Adipose tissue (tissue), 3 donors: Measurements from ENCODE around the gene ESAM. TPM values are rescaled to one million over a fixed set of nuclear protein-coding genes. Genes with fewer than 3 reads are reported as not detected.

ENCODE experiments used
- H3K27ac ChIP-seq: one replicate; pipeline ENCODE4 v1.5.1; 2013; ENCODE audit warnings: low read depth, low read length
- WGBS, 3 donors: extraction: QIAGEN DNeasy Blood & Tissue Kit; methylation state at CpG; one replicate each; pipeline ENCODE4 v1.1.7; 2013; 5-methylcytosine and 5-hydroxymethylcytosine counted together
- polyA plus RNA-seq, 3 donors: library from polyadenylated mRNA; stranded (reverse); fragments of 200-250 nt; gene quantifications; one replicate each; pipeline ENCODE4 v1.2.3, GENCODE V29; 2013
- donor health status: healthy with polysubstance abuse.
- donor health status: Bipolar disorder and iron deficiency.
- donor health status: healthy.

Gene ESAM
- polyA plus RNA-seq, 3 donors, result 17.6 to 116 (median 53.3) TPM

DNA sequence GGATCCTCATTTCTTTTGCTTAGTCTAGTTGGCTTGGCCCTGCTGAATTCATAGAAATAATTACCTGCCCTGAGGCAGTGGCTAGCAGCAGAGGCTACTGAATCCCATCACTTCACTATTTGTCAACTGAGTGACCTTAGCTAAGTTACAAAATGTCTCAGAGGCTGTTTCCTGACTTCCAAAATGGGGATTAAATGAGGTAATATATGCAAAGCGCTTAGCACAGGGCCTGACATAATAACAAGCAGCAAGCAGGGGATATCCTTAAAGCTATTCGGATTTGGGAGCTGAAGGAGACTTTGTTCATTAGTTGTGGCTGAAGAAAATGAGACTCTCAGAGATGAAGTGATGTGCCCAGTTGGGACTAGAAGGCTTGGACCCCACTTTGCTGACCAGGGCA lies 19.5 kb downstream of the ESAM start:
- WGBS, 3 donors, result 64 to 96% (median 87%) methylated on average over 2 of the region's 2 CpGs
- no peak overlapping the region for H3K27ac ChIP-seq

DNA sequence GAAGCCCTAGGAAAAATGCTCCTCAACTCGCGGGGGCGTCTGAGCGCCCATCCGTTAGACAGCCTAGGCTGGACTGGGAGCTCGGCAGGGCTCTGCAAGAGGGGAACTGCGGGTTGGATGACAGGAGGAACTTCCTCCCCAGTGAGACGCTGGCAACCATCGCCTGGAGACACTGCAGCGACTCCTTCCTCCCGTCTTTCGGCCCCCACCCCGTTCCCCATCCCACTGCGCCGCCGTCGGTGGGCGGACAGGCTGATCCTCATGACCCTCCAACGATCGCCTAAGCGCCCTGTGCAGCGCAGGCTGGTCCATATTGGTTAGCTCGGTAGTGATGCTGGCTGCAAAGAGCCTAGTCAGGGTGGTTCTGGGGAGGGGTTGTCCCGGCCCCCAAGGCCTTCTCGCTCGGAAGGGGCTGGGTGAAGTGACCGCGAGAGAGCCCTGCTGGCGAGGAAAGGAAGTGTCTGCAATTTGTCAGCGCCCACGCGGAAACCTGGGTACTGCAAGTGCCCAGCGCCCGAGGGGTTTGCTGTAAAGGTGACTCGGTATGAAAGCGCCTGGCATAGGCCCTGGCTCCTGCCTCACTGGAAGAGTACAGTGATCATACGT lies 21.7 kb downstream of the ESAM start:
- no peak overlapping the region for H3K27ac ChIP-seq
- WGBS, 3 donors, result 2 to 4% (median 2%) methylated on average over 35 to 37 of the region's 37 CpGs

DNA sequence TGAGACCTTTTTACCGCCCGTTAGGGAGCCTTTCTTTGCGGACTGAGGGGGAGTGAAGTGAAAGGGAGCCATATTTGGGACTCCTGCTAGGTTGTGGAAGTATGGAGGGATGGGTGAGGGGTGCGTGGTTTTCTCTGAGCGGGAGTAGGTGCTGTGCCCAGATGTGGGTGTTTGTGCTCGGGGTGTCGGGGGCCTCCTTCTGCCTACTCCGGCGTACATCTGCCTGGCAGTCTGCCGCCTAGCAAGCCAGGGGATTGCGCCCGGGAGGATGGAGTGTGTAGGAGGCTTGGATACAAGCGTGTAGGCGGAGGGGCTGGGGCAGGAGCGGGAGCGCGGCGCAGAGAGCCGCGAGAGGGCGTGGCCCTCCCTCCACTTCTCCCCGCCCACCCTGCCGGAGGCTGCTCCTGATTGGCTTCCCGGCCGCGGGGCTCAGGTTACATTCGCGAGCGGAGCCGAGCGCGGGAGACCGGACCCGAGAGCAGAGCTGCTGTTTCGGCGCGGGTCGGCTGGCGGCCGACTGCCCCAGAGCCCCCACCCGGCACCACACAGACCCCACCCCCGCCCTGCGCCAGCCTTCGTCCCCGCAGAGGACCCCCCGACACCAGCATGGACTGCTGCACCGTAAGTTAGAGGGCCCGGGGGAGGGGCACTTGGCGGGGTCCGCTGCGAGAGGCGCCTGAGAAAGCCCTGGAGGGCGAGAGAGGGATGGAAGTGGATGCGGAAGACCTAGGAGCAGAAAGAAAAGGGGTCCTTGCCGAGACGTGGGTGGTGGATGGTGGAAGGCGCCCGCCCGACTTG lies 22.4 kb downstream of the ESAM start, which contains the start of gene NRGN:
Gene NRGN (plus strand): TSS at position 464 of the 798 bp plus-strand sequence. CDS start 143 bp downstream, at position 607.
- H3K27ac ChIP-seq, result no peak within 1 kb of the TSS
- 0 to 2% (median 2%) methylated on average over 56 to 59 of the region's 59 CpGs for WGBS, 3 donors

DNA sequence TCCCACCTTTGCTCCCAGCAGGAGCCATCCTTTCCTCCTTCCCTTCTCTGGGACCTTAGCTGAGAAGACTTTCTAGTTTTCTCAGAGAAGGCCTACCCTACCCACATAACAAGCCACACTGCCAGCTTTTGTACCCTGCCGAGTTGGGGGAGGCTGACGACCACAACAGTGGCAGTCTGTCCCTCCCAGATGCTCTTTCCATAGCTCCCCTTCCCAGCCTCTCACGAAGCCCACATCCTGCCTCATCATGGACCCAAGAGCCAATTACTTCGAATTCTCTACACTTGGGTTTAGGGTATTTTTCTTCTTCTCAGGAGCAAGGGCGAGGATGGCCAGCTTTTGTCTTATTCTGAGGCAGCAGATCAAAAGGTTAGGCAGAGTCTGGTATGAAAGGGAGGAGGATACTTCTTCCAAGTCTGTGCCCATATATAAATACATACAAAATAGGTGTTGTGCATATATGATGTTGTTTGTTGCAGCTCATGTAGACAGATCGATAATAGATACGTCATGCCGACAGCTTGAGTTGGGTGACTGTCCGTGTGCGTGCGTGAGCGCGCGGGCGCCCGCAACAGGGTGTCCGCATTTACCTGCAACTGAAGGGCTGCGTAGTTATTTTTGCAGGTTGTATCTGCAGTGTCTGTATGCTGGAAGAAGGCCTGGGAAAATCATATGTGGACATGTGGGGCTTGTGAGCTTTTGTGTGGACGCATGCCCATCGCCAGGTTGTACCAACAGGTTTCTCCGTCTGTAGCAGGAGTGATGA lies 23.2 kb downstream of the ESAM start:
- H3K27ac ChIP-seq, result no peak overlapping the region
- 44 to 86% (median 84%) methylated on average over 21 of the region's 21 CpGs for WGBS, 3 donors

DNA sequence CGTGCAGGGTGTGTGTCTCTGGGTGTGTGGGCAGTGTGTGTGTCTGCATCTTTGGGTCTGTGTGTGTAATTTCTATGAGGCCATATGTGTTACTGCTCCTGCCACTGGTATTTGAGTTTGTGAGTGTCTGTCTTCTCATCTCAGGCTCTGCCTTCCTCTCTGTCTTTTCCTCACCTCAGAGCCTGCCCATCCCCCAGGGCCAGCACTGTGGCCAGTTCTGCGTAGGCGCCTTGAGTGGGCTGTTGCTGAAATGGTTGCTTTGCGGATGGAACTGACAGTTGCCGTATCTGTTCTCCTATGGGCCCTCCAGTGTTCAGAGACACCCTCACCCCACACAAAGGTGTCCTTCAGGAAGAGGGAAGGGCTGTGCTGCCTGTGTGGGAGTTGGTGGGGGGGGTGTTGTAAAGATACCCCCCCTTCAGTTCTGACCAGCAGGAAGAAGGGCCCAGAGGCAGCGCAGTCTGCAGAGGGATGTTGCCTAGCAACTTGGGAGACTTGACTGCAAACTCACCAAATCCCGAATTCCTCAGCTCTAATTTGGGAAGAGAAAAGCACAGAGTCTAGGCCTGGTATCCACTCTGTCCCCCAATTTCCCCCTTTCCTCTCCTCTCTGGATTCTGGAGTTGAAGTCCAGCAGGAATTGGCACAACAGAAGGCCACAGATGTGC lies 24.3 kb downstream of the ESAM start:
- 65 to 84% (median 76%) methylated on average over 7 of the region's 7 CpGs for WGBS, 3 donors
- no peak overlapping the region for H3K27ac ChIP-seq

DNA sequence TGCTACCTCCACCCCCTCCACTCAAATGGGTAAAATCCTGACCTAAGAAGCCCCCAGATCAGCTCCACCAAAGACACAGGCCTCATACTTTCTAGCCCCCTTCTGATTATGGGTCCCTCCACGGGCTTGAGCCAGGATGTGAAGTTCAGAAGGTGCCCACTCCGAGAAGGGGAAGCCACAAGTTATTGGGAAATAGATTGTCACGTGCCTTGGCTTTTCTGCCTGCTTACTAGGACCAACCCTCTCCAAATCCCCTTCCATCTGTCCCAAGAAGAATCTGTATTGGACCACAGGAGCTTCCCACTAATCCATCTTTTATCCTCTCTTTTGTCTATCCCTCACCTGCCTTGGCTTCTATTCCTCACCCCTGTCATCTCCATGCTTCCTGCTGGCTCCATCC lies 25.4 kb downstream of the ESAM start:
- H3K27ac ChIP-seq, result no peak overlapping the region
- 54 to 58% (median 57%) methylated on average over 3 of the region's 3 CpGs for WGBS, 3 donors

DNA sequence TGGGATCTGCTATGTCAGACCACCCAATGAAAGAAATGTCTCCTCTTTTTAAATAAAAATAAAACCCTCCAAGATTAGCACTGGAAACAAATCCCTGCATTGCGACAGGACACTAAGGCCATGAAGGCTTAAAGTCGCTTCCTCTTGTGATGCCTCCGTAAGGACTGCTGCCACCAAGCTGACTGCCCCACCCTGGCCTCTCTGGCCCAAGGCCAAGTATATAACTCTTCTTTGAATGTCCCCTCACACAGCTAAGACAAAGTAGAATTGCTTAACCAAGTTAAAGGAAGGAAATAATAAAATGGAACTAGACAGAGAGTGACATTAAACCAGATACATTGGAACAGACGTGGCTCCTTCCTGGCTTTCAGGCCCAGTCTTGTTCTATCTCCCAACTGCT lies 29.9 kb downstream of the ESAM start:
- WGBS, 3 donors, result 53 to 94% (median 60%) methylated on average over 4 of the region's 4 CpGs
- H3K27ac ChIP-seq, result no peak overlapping the region

DNA sequence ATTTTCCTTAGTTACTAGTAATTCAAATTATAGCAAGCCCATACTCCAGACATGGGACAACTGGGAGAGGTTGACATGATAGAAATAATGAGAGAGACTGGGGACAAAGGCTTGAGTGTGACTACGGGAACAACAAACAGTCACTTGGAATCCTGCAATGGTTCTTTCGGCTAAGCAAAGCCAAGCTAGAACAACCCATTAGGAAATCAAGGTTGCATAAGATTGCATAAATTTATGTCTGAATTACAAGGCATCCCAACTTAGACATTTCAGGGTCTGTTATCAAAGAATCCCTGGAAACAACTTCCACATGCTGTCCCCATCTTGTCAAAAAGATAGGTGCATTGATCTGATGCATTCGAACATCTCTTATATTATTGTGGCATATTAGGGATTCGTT lies 32.5 kb downstream of the ESAM start:
- H3K27ac ChIP-seq, result no peak overlapping the region
- WGBS, 3 donors, result 69 to 89% (median 78%) methylated on average over 4 of the region's 4 CpGs

DNA sequence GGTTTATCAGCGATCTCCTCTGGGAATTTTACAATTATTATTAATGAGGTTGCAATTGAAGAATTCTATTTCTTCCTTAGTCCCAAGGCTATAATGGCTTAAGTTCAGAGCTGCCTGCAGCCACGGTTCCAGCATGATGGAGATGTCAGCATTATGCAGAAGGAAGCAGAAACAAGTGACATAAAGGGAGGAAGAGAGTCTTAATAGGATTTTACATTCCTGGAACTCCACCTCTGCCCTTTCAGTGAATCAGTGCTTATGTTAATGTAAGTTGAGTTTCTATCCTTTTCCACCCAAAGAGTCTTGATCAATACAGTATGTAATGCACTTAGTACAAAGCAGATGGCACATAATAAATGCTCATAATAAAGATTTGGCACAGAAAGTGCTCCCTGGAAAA lies 34.0 kb downstream of the ESAM start:
- no peak overlapping the region for H3K27ac ChIP-seq
- WGBS, 3 donors, result 75 to 90% (median 86%) methylated on average over 2 of the region's 2 CpGs

DNA sequence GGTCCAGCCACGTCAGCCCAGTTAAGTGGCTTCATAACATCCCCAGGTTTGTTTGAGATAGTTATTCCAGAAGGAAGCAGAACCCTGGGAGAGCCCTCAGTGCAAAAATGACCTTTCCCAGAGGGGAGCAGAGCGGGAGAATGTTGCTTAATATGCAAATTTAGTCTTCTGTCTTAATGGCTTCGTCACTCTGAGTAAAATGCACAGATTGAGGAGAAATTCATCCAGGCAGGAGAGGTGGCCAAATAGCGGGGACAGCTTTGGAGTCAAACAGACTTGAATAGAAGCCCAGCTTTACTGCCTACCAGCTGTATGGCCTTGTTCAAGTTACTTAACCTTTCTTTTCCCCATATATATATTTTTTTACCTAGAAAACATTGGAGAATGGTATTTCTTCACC lies 34.6 kb downstream of the ESAM start:
- 76 to 81% (median 81%) methylated on average over 4 of the region's 4 CpGs for WGBS, 3 donors
- no peak overlapping the region for H3K27ac ChIP-seq

DNA sequence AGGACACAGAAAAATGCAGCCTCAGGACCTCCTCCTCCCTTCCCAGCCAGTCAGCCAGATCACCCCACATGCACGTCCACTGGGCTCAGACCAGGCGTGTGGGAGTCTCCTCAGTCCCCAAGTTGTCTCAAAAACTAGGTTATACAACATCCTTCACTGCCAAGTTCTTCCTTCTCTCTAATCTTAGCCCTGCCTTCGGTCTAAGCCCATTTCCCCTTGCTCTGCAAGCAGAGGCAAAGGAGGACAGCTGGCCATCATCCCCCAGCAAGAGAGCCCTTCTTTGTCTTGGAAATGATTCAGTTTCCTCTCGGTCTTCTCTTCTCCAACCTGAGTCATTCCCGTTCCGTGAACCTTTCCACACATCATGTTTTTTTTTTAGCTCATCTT lies 36.4 kb downstream of the ESAM start:
- no peak overlapping the region for H3K27ac ChIP-seq
- 7 to 51% (median 13%) methylated on average over 6 of the region's 6 CpGs for WGBS, 3 donors

DNA sequence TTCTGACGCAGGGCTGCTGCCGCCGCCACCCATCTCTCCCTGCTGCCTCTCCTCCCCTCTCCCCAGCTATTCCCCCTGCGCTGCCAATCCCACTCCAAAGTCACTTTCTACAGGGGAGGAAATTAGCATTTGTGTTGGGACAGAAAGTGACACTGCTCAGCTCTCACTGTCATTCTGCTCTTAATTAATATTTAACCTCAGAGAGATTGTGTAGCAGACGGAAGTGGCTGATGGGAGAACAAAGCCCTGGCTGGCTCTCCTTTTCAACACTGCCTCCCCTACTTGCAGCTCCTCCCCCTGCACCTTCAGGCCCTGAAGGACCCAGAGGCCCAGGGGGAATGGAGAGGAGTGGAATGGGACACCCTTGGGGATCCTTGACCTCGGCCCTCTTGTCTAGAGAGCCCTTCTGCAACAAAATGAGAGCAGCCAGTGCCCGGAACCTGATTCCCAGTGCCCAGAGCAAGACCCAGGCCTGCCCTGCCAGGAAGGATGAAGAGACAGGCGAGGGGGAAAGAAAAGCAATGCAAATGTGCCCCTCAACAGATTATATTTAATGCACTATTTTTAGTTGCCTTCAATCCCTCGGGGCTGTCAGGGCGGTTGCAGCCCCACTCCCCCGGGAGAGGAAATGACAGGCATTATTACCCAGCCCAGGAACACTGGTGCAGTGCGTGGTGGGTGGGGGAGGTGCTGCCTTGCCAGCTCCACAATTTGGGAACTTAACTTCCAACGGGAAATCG lies 36.9 kb downstream of the ESAM start:
- H3K27ac ChIP-seq, result no peak overlapping the region
- 33 to 41% (median 40%) methylated on average over 14 of the region's 14 CpGs for WGBS, 3 donors

DNA sequence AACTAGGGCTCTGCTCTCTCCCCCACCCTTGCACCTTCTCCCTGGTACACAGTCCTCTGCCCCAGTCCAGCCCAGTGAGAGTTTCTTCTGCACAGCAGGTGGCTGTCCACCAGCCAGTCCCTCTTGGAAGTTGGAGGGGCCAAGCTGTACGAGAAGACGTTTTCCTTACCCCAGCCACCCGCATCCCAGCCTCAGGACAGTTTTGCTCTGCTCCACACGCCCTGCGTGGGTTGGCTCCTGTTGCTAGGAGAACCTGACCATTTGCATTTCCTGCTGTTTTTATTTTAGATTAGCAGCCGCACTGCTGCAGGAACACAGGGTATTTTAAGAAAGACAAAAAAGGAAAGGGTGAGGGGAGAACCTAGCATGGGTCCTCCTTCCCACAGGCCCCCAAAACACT lies 39.9 kb downstream of the ESAM start:
- no peak overlapping the region for H3K27ac ChIP-seq
- 34 to 51% (median 47%) methylated on average over 6 of the region's 6 CpGs for WGBS, 3 donors

DNA sequence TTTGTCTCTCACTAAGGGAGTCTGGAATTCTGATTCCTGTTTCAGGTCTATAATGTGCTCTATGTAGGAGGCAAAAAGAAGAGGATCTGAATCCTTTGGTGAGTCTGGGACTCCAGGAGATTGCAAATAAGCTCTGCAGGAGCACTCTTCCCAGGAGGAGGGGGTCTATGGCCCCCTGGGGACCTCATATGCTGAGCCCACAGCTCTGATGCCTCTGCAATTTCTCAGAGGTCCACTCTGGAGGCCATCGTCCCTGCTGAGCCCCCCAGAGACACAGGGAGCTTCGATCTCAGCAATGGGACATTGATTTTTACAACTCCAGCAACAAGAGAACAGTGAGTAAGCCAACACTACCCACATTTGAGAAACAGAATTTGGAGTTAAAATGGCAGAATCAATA lies 42.6 kb downstream of the ESAM start:
- H3K27ac ChIP-seq, result no peak overlapping the region
- WGBS, 3 donors, result 34 to 68% (median 67%) methylated on average over 2 of the region's 2 CpGs

DNA sequence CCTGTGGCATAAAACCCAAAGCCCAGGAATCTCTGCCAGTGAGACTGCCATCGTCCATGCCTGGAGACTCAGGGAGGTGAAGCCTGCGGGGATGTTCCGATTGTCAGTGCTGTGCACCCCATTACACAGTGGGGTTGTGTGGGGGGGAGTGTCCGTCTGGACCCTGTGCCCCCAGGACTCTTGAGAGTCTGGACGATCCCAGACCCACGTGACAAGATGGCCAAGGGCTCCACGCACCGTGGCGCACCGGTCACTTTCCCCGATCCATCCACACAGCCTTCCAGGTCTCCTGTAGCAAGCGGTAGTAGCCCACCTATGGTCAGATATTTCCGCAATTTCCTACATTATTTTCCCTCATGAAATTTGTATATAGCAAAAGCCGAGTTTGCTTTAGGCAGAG lies 43.3 kb downstream of the ESAM start:
- no peak overlapping the region for H3K27ac ChIP-seq
- whole genome bisulfite sequencing, 3 donors, result 21 to 62% (median 52%) methylated on average over 14 of the region's 14 CpGs

DNA sequence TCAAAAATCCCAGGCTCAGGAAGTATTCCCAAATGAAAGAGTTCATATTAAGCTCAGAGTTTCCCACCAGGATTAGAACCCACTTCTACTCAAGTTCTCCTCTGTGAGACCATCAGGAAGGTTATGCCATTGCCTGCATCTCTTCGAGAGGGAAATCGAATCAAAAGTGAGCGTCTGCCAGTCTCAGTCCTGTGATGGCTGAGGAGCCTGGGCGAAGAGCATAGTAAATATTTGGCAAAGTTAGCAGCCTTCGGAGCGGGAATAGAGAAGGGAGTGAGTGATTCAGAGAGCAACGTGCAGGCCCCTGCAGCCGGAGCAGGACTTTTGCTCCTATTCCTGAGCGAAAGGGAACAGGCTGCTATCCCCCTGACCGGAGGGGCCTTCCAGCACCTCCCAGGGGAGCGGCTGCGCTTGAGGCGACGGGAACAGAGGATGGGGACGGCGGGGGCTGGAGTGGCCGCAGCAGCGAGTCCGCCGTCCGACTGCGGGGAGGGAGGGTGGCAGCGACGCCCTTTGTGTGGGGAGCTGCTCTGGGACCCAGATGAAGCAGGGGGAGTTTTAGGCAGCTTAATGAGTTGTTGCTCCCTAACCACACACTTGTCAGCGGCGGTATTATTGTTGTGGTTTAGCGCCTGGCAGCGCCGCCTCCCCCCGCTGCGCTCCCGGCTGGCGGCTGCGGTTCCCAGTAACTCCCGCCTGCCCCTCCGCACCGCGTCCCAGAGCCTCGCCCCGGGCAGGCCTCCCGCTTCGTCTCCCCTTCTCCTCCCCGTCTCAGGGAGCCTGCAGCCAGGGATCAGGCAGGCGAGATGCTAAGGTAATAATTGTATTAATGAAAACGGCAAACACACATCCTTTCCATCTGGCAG lies 44.1 kb downstream of the ESAM start:
- H3K27ac ChIP-seq, result no peak overlapping the region
- 0 to 1% (median 1%) methylated on average over 39 to 45 of the region's 45 CpGs for WGBS, 3 donors

DNA sequence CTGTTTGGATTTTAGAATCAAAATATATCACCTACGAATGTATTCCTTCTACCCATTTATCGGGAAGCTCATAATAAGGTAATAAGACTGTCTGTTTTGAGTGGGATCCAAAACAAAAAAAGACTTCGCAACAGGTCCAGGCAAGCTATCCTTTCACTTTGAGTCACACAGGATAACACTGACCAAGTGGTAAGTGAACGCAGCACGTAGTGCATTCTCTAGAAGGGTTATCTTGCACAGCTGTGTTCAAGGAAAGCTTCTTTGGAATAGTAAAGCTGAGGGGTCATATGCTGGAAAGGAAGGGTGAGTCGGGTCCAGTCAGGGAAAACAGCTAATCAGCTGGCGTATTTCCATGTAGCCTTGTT lies 44.7 kb downstream of the ESAM start:
- no peak overlapping the region for H3K27ac ChIP-seq
- WGBS, 3 donors, result 32 to 42% (median 33%) methylated on average over 7 of the region's 7 CpGs
